Globus pallidus (tissue), 1 donor: ENCODE data around the gene VPS26C.
"Not testable (repeated sequence)": the region's sequence is repeated elsewhere in the genome, so short reads cannot be mapped to it uniquely, and the experiment has no call there.

ENCODE experiments used
- DNase-seq: peaks from one replicate; pipeline ENCODE4 v3.0.0-alpha.2; 2015; ENCODE audit warnings: low spot score

The VPS26C gene

DNA sequence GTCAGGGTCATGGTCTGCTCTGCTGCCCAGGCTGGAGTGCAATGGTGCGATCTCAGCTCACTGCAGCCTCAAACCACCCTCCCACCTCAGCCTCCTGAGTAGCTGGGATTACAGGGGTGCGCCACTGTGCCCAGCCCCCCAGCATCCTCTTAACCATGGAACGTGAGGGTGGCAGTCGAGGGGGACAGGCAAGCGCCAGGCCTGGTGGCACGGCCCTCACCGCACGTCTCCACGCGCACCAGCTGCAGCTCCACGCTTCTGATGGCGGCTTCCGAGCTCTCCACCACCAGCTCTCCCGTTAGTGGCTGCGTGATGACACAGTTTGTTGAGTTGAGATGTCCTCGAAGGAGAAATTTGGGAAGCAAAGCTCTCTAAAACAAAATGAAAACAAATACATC is 39.1 kb downstream of the VPS26C start:
- no peak for DNase-seq

DNA sequence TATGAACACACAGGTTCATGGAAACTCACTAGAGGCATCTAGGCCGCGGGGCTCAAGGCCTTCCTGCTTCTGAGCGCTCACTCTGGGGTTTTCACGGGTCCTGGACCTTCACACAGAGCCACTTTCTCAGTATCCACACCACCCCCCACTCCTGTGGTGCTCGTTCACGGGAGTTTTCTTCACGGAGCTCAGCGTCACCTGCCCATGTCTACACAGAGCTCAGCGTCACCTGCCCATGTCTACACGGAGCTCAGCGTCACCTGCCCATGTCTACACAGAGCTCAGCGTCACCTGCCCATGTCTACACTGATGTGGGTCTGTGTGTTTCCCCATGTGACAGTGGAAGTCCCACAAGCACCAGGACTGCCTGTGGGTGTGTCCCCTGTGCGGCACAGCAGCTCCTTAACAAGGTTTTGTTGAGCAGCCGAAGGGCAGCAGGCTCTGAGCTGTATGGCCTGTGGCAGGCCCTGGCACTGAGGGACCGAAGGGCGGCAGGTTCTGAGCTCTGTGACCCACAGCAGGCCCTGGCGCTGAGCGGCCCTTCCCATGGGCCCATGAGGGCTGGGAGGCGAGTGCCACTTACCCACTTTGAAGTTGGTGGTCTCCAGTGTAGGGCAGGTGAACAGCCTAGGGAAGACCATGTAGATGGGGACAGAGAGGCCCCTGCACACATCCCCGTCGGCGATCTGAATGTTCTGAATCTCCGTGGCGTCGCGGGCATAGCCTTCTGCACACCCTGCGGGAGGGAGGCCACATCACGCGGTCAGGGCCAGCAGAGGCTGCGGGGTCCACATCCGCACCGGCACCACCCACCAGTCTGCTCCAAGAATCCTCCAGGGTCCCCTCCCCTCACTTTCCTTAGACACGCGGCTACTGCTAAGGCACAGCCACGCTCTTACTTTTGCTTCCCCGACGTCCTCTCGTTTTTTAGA is 39.8 kb downstream of the VPS26C start:
- DNase-seq: no peak

DNA sequence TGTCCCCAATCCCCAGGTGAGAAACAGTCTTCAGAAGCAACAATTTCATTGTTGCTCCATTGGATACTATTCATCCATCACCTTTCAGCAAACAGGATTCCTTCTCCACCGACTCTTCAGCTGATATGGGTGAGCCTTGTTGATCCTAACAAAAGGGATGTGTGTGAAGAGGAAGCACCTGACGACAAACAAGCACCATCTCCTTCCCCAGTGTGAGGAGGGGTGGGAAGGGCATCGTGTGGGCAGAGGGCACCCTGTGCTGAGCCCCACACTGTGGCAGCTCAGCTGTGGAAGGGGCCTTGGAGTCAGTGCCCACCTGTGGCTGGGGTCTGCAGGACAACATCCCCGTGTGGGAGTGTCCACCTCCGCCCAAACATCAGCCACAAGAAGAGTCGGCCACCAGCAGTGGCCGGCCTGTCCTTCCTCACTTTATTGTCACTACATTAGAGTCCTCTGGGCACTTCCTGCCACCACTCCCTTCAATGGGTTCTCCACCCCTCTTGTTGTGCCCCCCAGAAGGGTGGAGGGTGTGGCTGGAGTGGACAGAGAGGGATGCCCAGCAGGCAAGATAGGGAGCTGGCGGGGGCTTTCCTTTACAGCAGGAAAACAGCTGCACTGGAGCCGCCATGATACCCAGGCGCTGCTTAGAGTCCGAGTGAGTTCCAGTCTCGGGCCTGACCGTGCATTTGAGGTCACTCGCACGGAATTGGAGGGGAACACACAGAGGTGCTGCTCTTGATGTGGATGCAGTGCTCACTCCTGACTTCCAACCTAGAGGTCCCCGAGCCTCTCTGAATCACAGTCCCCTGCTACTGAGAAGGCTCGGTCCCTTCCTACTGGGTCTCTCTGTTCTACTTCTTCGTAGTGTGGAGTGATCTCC is 40.9 kb downstream of the VPS26C start:
- no peak for DNase-seq

DNA sequence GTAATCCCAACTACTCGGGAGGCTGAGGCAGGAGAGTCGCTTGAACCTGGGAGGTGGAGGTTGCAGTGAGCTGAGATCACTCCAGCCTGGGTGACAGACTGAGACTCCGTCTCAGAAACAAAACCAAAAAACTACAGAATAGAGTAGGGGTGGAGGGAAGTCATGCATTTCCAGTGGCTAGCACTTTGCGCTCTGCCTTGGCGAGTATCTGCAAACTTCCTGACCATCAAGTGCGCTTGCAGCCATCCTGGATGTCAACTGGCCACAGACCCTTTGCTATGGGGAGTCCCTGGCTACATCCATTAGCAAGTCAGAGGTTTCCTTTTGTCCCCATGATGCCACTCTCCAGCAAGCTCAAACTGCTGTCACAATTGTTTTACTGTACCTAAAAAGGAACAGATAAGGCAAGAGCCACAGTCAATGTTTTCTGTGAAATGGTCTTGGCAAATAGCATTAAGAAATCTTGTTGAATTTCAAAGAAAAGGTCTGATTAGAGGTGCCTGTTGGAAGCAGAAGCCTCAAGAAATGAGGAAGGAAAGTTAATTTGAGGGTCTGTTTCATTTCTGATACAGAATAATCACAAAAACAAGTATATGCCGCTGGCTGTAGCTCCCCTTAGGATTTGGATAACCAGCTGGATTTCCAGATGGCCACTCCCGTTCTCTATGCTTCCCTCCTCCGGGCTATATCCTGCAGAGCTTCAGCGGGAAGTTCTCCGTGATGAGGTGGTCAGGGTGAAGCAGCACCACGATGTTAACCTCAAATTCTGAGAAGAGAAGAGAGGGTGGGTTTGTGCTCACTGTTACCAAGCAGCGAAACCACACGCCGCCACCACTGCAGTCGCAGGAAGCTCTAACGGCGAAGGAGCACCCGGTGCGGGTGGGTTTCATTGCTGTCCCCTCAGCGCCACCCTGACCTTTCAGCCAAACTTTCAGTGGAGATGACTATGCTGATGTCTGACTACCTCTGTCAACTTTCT is 42.0 kb downstream of the VPS26C start:
- DNase-seq: no peak

DNA sequence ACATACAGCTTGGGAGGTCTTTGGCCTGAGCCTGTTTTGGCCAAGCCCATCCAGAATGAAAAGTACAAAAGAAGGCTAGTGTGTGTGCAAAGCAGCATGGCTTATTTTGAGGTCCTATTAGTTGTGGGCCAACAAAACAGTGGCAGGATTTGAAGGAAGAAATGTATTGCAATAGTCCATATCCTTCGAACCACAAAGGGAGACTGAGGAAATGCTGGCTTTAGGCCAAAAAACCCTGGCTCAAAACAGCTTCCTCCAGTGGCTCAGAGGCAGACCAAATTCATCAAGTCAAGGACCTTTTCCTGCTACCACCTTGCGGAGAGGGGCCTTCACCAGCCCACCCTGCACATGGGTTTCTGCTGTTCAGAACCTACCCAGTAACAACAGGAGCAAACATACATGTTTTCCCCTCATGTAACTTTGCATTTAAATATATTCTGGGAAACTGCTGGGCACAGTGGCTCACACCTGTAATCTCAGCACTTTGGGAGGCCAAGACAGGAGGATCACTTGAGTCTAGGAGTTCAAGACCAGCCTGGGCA is 43.3 kb downstream of the VPS26C start:
- DNase-seq: no peak

DNA sequence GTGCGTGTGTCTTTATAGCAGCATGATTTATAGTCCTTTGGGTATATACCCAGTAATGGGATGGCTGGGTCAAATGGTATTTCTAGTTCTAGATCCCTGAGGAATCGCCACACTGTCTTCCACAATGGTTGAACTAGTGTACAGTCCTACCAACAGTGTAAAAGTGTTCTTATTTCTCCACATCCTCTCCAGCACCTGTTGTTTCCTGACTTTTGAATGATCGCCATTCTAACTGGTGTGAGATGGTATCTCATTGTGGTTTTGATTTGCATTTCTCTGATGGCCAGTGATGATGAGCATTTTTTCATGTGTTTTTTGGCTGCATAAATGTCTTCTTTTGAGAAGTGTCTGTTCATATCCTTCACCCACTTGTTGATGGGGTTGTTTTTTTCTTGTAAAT is 44.9 kb downstream of the VPS26C start:
- DNase-seq: not testable (repeated sequence)

DNA sequence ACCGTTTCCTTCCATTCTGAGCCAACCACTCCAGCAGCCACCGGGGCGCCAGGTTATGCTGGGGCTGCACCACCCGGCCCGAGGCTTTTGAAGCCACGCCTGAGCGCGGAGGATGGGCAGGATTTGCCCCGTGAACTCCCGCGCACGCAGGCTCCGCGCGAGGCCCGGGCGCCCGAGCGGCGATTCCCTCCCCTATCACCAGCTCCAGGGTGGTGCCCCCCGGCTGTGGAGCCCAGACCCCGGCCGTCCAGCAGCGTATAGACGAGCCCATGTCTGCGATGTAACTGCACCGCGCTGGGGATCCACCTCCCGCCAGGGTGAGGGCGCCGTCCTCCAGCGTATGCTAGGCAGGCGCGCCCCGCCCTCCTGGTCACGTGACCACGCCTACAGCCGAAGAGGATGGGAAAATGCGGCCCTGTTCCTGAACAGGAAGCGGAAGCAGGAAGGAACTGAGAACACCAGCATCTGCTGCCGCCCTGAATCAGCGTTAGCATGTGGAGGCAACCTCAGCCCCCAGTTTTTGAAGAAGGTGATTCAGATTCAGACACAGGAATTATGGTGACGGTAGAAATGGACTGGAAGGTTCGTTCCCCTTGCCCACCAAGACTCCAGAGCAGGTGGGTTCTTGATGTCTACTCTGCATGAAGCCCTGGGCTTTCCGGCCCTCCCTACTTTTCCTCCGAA is 46.0 kb downstream of the VPS26C start:
- peak; percentile 91 for DNase-seq

DNA sequence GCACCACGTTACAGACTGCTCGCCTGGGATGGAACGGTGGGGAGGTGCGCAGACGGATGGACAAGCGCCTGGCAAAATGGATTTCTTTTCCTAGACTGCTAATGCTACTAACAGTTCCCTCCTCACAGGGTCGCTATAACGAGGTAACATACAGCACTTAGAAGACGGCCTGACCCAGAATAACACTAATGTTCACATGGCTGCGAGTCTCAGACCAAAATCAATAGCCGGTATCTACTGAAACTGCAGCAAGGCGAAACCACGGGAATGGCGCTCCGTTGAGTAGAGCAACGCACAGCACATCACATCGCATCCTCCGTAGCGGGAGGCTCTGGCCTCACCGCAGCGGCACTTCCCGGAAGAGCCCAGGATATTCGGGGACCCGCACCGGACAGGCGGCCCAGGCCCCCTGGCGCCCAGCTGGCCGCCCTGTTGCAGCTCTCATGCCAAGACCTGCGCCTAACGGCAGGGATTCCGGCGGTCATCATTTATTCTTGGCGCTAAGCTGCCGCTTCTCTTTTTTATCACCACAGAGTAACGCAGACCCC is 46.6 kb downstream of the VPS26C start:
- peak; percentile 38 for DNase-seq

DNA sequence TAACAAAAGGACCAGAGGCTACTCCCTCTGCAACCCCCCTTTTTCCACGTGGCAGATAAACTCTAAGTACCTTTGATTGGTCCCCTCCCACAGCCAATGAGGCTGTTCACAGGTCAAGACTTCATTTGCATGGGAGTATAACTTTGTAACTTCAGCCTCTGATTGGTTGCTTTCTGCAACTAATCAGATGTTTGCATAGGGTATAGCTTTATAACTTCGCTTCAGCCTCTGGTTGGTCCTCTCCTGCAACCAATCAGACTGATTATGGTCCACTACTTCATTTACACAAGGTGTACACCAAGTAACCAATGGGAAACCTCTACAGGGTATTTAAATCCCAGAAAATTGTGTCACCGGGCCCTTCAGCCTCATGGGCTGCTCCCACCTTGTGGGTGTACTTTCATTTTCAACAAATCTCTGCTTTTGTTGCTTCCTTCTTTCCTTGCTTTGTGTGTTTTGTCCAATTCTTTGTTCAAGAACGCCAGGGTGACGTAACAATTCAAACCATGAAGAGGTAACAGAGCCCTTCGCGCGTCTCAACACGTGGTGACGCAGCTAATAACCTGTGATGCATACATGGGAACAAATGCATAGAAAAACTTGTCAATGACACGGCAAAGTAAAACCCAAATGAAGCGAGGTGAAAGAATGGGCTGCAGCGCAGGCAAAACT is 47.2 kb downstream of the VPS26C start:
- DNase-seq: no peak

DNA sequence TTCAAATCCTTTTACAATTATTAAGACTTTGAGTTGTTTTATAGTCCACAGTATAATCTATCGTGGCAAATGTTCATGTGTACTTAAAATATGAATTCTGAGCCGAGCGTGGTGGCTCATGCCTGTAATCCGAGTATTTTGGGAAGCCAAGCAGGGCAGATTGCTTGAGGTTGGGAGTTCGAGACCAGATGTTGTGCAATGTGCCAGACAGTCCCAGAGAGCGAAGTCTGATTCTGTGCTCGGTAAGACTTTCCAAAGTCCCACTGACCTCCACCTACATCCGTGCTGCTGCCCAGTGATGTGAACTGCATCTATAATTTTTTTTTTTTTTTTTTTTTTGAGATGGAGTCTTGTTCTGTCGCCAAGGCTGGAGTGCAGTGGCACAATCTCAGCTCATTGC is 52.2 kb downstream of the VPS26C start:
- DNase-seq: no peak

DNA sequence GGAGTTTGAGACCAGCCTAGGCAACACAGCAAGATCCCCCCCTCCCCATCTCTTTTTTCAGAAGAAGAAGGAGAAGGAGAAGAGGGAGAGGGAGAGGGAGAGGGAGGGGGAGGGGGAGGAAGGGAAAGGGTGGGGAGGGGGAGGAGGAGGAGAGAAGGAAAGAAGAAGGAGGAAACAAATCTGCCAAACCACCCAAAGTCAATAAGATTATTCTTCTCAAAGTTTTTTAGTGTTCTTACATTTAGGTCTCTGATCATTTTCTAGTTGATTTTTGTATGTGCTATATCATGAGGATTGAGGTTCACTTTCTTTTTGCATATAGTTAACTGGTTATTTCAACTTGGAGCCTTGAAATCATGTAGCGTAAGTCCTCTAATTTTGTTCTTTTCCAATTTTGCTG is 56.3 kb downstream of the VPS26C start:
- no peak for DNase-seq

DNA sequence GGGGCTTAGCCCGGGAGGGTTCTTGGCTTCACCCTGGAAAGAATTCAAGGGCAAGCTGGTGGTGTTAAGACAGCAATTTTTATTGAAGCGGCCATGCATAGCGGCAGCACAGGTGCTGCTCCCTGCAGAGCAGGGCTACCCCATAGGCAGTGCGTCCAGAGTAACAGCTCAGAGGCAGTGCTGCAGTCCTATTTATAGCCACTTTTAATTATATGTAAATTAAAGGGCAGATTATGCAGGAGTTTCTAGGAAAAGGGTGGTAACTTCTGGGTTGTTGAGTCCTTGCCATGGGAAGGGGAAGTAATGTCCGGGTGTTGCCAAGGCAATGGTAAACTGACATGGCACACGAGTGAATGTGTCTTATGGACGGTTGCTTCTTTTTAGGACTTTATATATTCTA is 57.0 kb downstream of the VPS26C start:
- DNase-seq: no peak

DNA sequence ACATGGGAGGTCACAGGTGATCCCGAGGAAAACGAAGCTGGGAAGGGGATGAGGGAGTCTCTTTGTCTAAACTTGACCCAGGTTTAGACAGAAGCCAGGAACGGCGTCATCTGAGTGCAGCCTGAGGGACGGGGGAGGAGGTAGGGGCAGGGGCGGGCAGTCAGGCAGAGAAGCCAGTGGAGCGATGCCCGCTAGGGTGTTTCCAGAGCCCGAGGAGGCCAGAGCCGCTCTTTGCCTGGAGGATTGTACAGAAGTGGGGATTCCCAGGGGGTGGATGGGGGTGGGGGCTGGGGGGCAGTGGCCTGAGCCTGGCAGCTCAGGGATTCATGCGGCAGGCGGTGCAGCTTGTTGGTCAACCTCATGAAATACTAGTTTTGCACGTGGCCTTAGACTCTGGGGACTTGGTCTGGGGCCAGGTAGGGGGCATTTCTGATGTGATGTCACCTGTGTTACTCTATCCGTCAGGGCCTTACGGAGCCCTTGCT is 58.4 kb downstream of the VPS26C start:
- DNase-seq: peak; percentile 27

DNA sequence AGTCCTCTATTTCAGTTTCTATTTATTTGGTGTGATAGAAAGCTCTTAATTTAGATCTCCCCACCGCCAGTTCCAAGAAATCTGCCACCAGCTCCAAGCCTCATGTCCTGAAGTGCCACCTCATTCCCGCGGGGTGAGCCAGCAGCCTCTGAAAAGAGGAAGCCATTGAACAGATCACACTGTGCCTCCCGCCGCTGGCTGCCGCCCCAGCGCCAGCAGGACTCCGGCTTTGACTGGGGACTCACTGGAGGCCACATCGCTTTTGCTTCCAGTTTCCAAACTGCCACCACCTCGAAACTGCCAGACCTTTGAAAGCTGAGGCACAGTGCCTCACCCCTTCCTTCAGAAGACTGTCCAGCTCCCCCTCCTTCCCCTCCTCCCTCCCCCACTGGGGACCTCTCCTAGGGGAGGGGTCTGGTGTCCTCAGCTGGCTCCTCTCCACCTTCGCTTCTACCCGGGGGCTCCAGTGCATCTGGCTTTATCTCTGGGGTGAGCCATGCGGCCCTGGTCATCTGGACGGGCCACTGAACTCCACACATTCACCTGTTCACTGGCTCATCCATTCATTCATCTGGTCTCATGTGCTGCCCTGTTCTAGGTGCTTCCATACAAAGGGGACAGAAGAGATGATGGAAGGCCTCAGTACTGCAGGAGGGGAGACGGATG is 58.9 kb downstream of the VPS26C start:
- peak; percentile 80 for DNase-seq

DNA sequence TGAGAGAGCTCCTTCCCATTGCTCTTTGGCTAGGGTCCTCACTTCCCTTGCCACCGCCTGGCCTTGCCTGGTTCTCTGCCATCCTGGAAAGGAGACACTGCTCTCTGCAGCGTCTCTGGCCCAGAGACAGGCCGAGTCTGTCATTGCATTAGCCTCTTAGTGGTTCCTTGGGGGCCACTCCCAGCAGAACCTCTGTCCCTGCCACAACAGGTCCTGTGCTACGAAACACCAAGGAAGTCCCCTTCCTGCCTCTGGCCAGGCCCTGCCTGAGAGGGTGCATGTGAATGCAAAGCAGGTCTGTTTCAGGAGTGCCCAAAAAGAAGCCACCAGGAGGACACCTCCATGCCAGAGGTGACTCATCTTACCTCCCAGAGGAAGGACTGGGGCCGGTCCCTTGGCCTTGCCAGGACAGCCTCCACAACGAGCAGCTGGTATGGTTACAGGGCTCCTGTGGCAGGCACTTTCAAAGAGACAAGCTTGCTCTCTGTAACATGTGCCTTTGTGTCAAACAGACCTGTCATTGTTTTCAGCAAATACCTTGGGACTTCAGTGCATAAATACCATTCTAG is 59.6 kb downstream of the VPS26C start:
- peak; percentile 9 for DNase-seq

DNA sequence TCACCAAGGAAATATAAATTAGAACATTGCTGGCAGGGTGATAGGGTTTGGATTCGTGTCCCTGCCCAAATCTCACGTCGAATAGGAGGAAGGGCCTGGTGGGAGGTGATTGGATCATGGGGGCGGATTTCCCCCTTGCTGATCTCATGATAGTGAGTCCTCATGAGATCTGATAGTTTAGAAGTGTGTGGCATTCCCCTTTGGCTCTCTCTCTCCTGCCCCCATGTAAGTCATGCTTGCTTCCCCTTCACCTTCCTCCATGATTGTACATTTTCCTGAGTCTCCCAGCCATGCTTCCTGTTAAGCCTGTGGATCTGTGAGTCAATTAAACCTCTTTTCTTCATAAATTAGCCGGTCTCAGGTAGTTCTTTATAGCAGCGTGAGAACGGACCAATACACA is 60.6 kb downstream of the VPS26C start:
- no peak for DNase-seq

DNA sequence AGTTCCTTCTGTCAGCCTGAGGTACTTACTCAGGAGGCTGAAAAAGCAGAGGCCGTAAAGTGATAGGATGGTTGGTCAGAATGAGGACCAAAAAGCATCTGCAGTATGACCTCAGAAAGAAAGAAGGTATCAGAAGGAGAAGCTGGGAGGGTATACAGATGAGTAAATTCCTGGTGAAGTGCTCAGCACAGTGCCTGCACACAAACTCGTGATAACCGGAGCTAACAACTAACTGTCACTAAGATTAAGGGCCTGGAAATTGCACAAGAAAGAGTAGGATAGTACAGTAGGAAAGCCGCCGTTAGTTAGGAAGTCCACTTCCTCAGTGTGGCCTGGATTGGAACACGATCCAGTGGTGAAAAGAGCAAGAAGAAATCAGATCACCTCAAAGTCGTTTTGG is 62.6 kb downstream of the VPS26C start:
- DNase-seq: no peak

DNA sequence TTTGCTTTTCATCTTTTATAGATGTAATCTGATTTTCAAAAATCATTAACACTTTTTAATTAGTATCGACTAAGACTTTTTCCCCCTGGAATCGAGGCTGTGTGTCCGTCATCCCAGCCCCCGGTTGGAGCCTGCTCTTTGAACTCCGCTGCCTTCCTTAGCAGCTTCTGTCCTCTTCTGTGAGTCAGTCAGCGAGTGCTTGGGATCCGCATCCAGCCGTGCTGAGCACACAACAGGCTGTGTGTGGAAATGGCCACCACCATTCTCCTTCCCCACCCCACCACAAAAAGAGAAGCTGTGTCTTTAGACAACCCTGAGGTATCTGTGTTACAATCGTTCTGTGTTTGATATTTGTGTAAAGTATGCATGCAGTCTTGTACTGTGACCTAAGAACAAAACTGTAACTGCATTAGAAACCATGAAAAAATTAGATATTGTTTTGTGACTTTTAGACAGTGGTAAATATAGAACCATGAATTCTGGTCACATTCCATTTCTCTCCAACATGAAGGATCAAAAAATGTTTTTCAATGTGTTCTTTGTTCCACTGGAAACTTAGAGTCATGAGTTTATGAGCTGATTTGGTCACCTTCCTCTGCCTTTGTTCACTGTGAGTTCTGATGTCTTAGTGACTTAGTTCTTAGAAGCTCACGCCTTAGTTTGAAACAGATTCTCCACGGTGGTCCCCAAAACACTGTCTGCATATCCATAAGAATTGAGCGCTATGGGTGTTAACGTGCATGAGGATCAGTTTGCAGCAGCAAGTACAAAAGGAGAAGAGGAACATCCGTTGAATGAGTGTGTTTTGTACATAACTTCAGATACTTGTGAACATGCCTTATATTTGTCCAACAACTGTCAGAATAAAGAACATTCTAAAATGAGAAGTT is 64.7 kb downstream of the VPS26C start:
- no peak for DNase-seq
